Measurements from ENCODE around the gene PGLYRP4. TPM values are rescaled to one million over a fixed set of nuclear protein-coding genes. Genes with fewer than 3 reads are reported as not detected.

The PGLYRP4 gene
- total and polyA plus RNA-seq, 2 donors (not counting 1 experiment from before 2014, with no cell fraction given): not detected

DNA sequence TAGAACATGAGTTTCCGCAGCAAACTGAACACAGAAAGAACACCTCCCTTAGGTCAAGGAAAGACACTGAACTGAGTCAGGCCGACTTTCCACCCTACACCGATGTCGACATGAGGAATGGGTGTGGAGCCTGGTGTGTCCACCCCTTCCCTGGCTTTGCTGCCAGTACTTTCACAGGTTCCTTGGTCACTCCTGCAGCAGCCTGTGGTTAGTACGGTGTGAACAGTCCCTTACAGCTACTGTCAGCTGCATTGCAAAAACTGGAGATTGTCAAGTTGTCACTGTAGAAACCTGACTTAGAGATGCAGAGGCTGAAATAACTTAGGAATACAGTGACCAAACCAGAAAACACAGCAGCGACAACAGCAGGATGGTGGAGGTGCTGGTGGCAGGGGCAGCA, 43.0 kb downstream of the PGLYRP4 start:
- Histone ChIP-seq H3K9ac (ENCODE audit: low read length) (no peak overlapping the region), H3K79me2 (ENCODE audit: control insufficient read depth, insufficient read depth, low read length) (no peaks in the 10 kb centered on the region), H3K4me3 (ENCODE audit: control extremely low read depth in 1 of 5, extremely low read depth in 1 of 5, insufficient read depth in 1 of 5, low read depth in 2 of 5, low read length in 4 of 5) (no peak overlapping the region), H4K20me1 (ENCODE audit: control insufficient read depth, insufficient read depth, low read length, poor library complexity, severe bottlenecking) (no peaks in the 10 kb centered on the region), H3K27me3 (replicated peaks in 1 of 4; ENCODE audit: control extremely low read depth in 1 of 4, control insufficient read depth in 3 of 4, insufficient read depth in 4 of 4, low read length in 3 of 4) (no peaks in the 10 kb centered on the region), H3K9me3 (ENCODE audit: control extremely low read depth in 1 of 3, control insufficient read depth in 2 of 3, insufficient read depth in 1 of 3, low read length in 2 of 3) (no peaks in the 10 kb centered on the region), H3K36me3 (replicated peaks in 1 of 2; ENCODE audit: control extremely low read depth in 1 of 2, control insufficient read depth in 1 of 2, extremely low read depth in 1 of 2, insufficient read depth in 2 of 2, low read length in 1 of 2) (no peaks in the 10 kb centered on the region), H3K27ac (ENCODE audit: low read length in 2 of 2) (no peak overlapping the region), H3K4me2 (replicated peaks; ENCODE audit: low read depth, low read length, poor library complexity, severe bottlenecking) (no peak overlapping the region), H2AFZ (ENCODE audit: insufficient read depth, low read depth, low read length, poor library complexity, severe bottlenecking) (no peak overlapping the region), H3K4me1 (ENCODE audit: control insufficient read depth in 2 of 2, insufficient read depth in 2 of 2, low read length in 2 of 2) (no peaks in the 10 kb centered on the region)
- 96% methylated on average over 6 of the region's 6 CpGs for WGBS (ENCODE audit: insufficient coverage)
- no peaks in the 10 kb centered on the region for H3K9me3 Mint-ChIP-seq (ENCODE audit: insufficient read depth)
- H3K27ac Mint-ChIP-seq: no peak overlapping the region
- TF ChIP-seq EZH2 (IDR thresholded peaks at IDR 0.05; ENCODE audit: borderline replicate concordance, insufficient read depth, low read depth, low read length, poor library complexity, severe bottlenecking): no peak
- TF ChIP-seq, protein P1, sequence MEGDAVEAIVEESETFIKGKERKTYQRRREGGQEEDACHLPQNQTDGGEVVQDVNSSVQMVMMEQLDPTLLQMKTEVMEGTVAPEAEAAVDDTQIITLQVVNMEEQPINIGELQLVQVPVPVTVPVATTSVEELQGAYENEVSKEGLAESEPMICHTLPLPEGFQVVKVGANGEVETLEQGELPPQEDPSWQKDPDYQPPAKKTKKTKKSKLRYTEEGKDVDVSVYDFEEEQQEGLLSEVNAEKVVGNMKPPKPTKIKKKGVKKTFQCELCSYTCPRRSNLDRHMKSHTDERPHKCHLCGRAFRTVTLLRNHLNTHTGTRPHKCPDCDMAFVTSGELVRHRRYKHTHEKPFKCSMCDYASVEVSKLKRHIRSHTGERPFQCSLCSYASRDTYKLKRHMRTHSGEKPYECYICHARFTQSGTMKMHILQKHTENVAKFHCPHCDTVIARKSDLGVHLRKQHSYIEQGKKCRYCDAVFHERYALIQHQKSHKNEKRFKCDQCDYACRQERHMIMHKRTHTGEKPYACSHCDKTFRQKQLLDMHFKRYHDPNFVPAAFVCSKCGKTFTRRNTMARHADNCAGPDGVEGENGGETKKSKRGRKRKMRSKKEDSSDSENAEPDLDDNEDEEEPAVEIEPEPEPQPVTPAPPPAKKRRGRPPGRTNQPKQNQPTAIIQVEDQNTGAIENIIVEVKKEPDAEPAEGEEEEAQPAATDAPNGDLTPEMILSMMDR (IDR thresholded peaks at IDR 0.05): no peak
- peaks cover 31% of the 10 kb centered on the region for H3K27me3 Mint-ChIP-seq
- no peak overlapping the region for H3K4me3 Mint-ChIP-seq
- H3K4me1 Mint-ChIP-seq: no peaks in the 10 kb centered on the region
- intact Hi-C loops (cut with micrococcal nuclease): no loop called here
- ATAC-seq (ENCODE audit: low read depth) (no peak), DNase-seq (no peak)
- ChIA-PET POLR2A (no interaction called here), CTCF (no interaction called here)

DNA sequence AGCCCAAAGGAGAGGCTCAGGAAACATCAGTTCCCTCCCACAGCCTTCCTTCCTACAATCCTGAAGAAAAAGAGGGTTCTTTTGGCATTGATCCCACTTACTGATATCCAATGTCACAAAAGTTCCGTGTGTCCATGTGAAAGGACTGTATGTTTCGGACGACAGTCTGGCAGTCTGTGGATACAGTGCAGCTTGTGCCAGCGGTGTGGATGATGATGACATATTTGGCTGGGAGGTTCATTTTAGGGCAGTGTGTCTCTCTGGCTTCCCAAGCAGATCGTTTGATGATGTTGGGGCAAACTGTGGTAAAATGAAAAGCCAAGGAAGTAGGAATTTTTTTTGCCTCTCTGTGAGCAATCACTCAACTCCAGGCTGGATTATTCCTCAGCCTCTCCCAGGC, 46.3 kb downstream of the PGLYRP4 start:
- DNase-seq (no peak), ATAC-seq (ENCODE audit: low read depth) (no peak)
- Histone ChIP-seq H3K4me3 (ENCODE audit: control extremely low read depth in 1 of 5, extremely low read depth in 1 of 5, insufficient read depth in 1 of 5, low read depth in 2 of 5, low read length in 4 of 5) (no peak overlapping the region), H4K20me1 (ENCODE audit: control insufficient read depth, insufficient read depth, low read length, poor library complexity, severe bottlenecking) (no peaks in the 10 kb centered on the region), H3K4me1 (ENCODE audit: control insufficient read depth in 2 of 2, insufficient read depth in 2 of 2, low read length in 2 of 2) (peaks cover 4% of the 10 kb centered on the region in 2 donors), H3K4me2 (replicated peaks; ENCODE audit: low read depth, low read length, poor library complexity, severe bottlenecking) (no peak overlapping the region), H3K27me3 (replicated peaks in 1 of 4; ENCODE audit: control extremely low read depth in 1 of 4, control insufficient read depth in 3 of 4, insufficient read depth in 4 of 4, low read length in 3 of 4) (peaks cover 0 to 2% (median 0%) of the 10 kb centered on the region in 4 experiments), H3K9me3 (ENCODE audit: control extremely low read depth in 1 of 3, control insufficient read depth in 2 of 3, insufficient read depth in 1 of 3, low read length in 2 of 3) (no peaks in the 10 kb centered on the region), H3K36me3 (replicated peaks in 1 of 2; ENCODE audit: control extremely low read depth in 1 of 2, control insufficient read depth in 1 of 2, extremely low read depth in 1 of 2, insufficient read depth in 2 of 2, low read length in 1 of 2) (no peaks in the 10 kb centered on the region), H3K9ac (ENCODE audit: low read length) (no peak overlapping the region), H3K79me2 (ENCODE audit: control insufficient read depth, insufficient read depth, low read length) (no peaks in the 10 kb centered on the region), H2AFZ (ENCODE audit: insufficient read depth, low read depth, low read length, poor library complexity, severe bottlenecking) (no peak overlapping the region), H3K27ac (ENCODE audit: low read length in 2 of 2) (no peak overlapping the region)
- TF ChIP-seq EZH2 (IDR thresholded peaks at IDR 0.05; ENCODE audit: borderline replicate concordance, insufficient read depth, low read depth, low read length, poor library complexity, severe bottlenecking): no peak
- TF ChIP-seq, protein P1 (IDR thresholded peaks at IDR 0.05): no peak
- ChIA-PET CTCF (no interaction called here), POLR2A (no interaction called here)
- no peak overlapping the region for H3K4me3 Mint-ChIP-seq
- no peaks in the 10 kb centered on the region for H3K4me1 Mint-ChIP-seq
- no peak overlapping the region for H3K27ac Mint-ChIP-seq
- peaks cover 15% of the 10 kb centered on the region for H3K27me3 Mint-ChIP-seq
- whole genome bisulfite sequencing (ENCODE audit: insufficient coverage): 97% methylated on average over 4 of the region's 5 CpGs
- H3K9me3 Mint-ChIP-seq (ENCODE audit: insufficient read depth): no peaks in the 10 kb centered on the region
- intact Hi-C loops (cut with micrococcal nuclease): no loop called here

Measured in B cell (primary cell).